Hypothalamus (tissue), 51 donors: ENCODE data around the gene KCNG1.
A peak's percentile ranks its signal among the peaks of the same experiment; 100 is the strongest.
"Not testable (repeated sequence)": the region's sequence is repeated elsewhere in the genome, so short reads cannot be mapped to it uniquely, and the experiment has no call there.

Experiments
- DNase-seq, 51 donors: peaks; one replicate each; lab custom pipeline; 2025; lab: John Stamatoyannopoulos, UW

Gene KCNG1

GRCh38 chr20:50992336-50992732 lies 30.6 kb downstream of the KCNG1 start:
- DNase-seq: no peak

- no peak for DNase-seq
Observed at GRCh38 chr20:50991076-50991475, 31.8 kb downstream of the KCNG1 start.

GRCh38 chr20:50987493-50988210 lies 35.3 kb downstream of the KCNG1 start:
- DNase-seq: peak in 40 of 51 donors; percentile 3 to 85 (median 45)

GRCh38 chr20:50983321-50983720 lies 39.6 kb downstream of the KCNG1 start:
- no peak for DNase-seq

GRCh38 chr20:50982363-50982762 lies 40.5 kb downstream of the KCNG1 start:
- no peak for DNase-seq

- DNase-seq: no peak
Observed at GRCh38 chr20:50981714-50982048, 41.2 kb downstream of the KCNG1 start.

GRCh38 chr20:50980851-50981713 lies 41.8 kb downstream of the KCNG1 start:
- DNase-seq: peak in 30 of 51 donors; percentile 2 to 64 (median 18)

GRCh38 chr20:50980071-50980681 lies 42.7 kb downstream of the KCNG1 start:
- peak in 1 of 51 donors; percentile 20 for DNase-seq

- DNase-seq: not testable (repeated sequence)
Observed at GRCh38 chr20:50978533-50978932, 44.4 kb downstream of the KCNG1 start.

GRCh38 chr20:50977066-50978021 lies 45.6 kb downstream of the KCNG1 start:
- no peak for DNase-seq

GRCh38 chr20:50975701-50976330 lies 47.1 kb downstream of the KCNG1 start:
- no peak for DNase-seq

- no peak for DNase-seq
Observed at GRCh38 chr20:50969912-50970311, 53.0 kb downstream of the KCNG1 start.

GRCh38 chr20:50969435-50969834 lies 53.5 kb downstream of the KCNG1 start:
- no peak for DNase-seq

- no peak for DNase-seq
Observed at GRCh38 chr20:50968289-50968688, 54.6 kb downstream of the KCNG1 start.

- DNase-seq: peak in 1 of 51 donors; percentile 5
Observed at GRCh38 chr20:50967586-50967985, 55.3 kb downstream of the KCNG1 start.

GRCh38 chr20:50959543-50960126 lies 63.3 kb downstream of the KCNG1 start:
- DNase-seq: no peak

GRCh38 chr20:50958615-50959542 lies 64.0 kb downstream of the KCNG1 start, which contains the start of gene MOCS3:
TSS of gene MOCS3 (plus strand) at chr20:50958818. CDS start at chr20:50958843, 25 bp downstream.
- DNase-seq: peak; percentile 35 to 99 (median 81)
